ENCODE data around the gene GABRP. TPM values are rescaled to one million over a fixed set of nuclear protein-coding genes. Genes with fewer than 3 reads are reported as not detected.

Gene GABRP
- total RNA-seq, 1 donor from 2014 or later: not detected

- no peaks in the 10 kb centered on the region for H3K36me3 ChIP-seq
- no peaks in the 10 kb centered on the region for H3F3A ChIP-seq (ENCODE audit: low read depth)
- no peak overlapping the region for H3K4me2 ChIP-seq
- Mint-ChIP-seq H3K36me3 (no peaks in the 10 kb centered on the region), H3K4me1 (peaks cover 11% of the 10 kb centered on the region), H3K9me3 (no peaks in the 10 kb centered on the region), H3K27ac (peak overlapping the region; percentile 70), H3K4me3 (no peak overlapping the region), H3K27me3 (ENCODE audit: insufficient read depth, low read depth) (peaks cover 2% of the 10 kb centered on the region)
- no peak overlapping the region for H2AFZ ChIP-seq (replicated peaks)
- no peaks in the 10 kb centered on the region for H3K79me2 ChIP-seq (ENCODE audit: low read depth)
- peaks cover 3% of the 10 kb centered on the region for H4K20me1 ChIP-seq (ENCODE audit: low read depth)
- no peaks in the 10 kb centered on the region for H3K4me1 ChIP-seq
- peak; percentile 84 for DNase-seq (ENCODE audit: low spot score)
- H3K27me3 ChIP-seq: no peaks in the 10 kb centered on the region
- H3K4me3 ChIP-seq: no peak overlapping the region
- no peak overlapping the region for H3K27ac ChIP-seq
- H3K9ac ChIP-seq: no peak overlapping the region
- TF ChIP-seq CTCF (IDR thresholded peaks at IDR 0.05) (peak; percentile 82), EZH2phosphoT487 (IDR thresholded peaks at IDR 0.05) (no peak), EZH2 (IDR thresholded peaks at IDR 0.05) (no peak)
- no peaks in the 10 kb centered on the region for H3K9me3 ChIP-seq (ENCODE audit: low read depth)
Observed at GRCh38 chr5:170791325-170791954, 7.9 kb downstream of the GABRP start.

- no peak for DNase-seq (ENCODE audit: low spot score)
- Histone ChIP-seq H3K27ac (no peak overlapping the region), H3K27me3 (no peaks in the 10 kb centered on the region), H3K9me3 (ENCODE audit: low read depth) (no peaks in the 10 kb centered on the region), H3K4me1 (no peaks in the 10 kb centered on the region), H3K4me3 (no peak overlapping the region), H3K4me2 (no peak overlapping the region), H2AFZ (replicated peaks) (no peak overlapping the region), H3K9ac (no peak overlapping the region), H3F3A (ENCODE audit: low read depth) (no peaks in the 10 kb centered on the region), H4K20me1 (ENCODE audit: low read depth) (peaks cover 3% of the 10 kb centered on the region), H3K36me3 (no peaks in the 10 kb centered on the region), H3K79me2 (ENCODE audit: low read depth) (no peaks in the 10 kb centered on the region)
- Mint-ChIP-seq H3K27ac (no peak overlapping the region), H3K36me3 (no peaks in the 10 kb centered on the region), H3K4me1 (peaks cover 11% of the 10 kb centered on the region), H3K9me3 (no peaks in the 10 kb centered on the region), H3K4me3 (no peak overlapping the region), H3K27me3 (ENCODE audit: insufficient read depth, low read depth) (peaks cover 2% of the 10 kb centered on the region)
- no peak for TF ChIP-seq CTCF (IDR thresholded peaks at IDR 0.05)
- TF ChIP-seq EZH2phosphoT487 (IDR thresholded peaks at IDR 0.05): no peak
- no peak for TF ChIP-seq EZH2 (IDR thresholded peaks at IDR 0.05)
Observed at GRCh38 chr5:170792878-170793277, 9.4 kb downstream of the GABRP start.

GRCh38 chr5:170795154-170795553 is 11.6 kb downstream of the GABRP start:
- no peak overlapping the region for H3K4me3 ChIP-seq
- Mint-ChIP-seq H3K27me3 (ENCODE audit: insufficient read depth, low read depth) (no peaks in the 10 kb centered on the region), H3K36me3 (no peaks in the 10 kb centered on the region), H3K4me1 (peaks cover 7% of the 10 kb centered on the region), H3K9me3 (no peaks in the 10 kb centered on the region), H3K27ac (no peak overlapping the region), H3K4me3 (no peak overlapping the region)
- no peaks in the 10 kb centered on the region for H3F3A ChIP-seq (ENCODE audit: low read depth)
- H3K27ac ChIP-seq: no peak overlapping the region
- no peaks in the 10 kb centered on the region for H3K27me3 ChIP-seq
- no peaks in the 10 kb centered on the region for H3K79me2 ChIP-seq (ENCODE audit: low read depth)
- TF ChIP-seq EZH2phosphoT487 (IDR thresholded peaks at IDR 0.05): no peak
- no peak for TF ChIP-seq CTCF (IDR thresholded peaks at IDR 0.05)
- no peak for TF ChIP-seq EZH2 (IDR thresholded peaks at IDR 0.05)
- no peaks in the 10 kb centered on the region for H3K9me3 ChIP-seq (ENCODE audit: low read depth)
- H3K4me1 ChIP-seq: no peaks in the 10 kb centered on the region
- no peak overlapping the region for H3K9ac ChIP-seq
- DNase-seq (ENCODE audit: low spot score): no peak
- H4K20me1 ChIP-seq (ENCODE audit: low read depth): peaks cover 3% of the 10 kb centered on the region
- H2AFZ ChIP-seq (replicated peaks): no peak overlapping the region
- H3K36me3 ChIP-seq: no peaks in the 10 kb centered on the region
- no peak overlapping the region for H3K4me2 ChIP-seq

All from neural progenitor cell (in vitro differentiated cells).